Neural progenitor cell (in vitro differentiated cells): Measurements from ENCODE around the gene BTBD10. TPM values are rescaled to one million over a fixed set of nuclear protein-coding genes. Genes with fewer than 3 reads are reported as not detected.

Source experiments
- DNase-seq: peaks from one replicate; pipeline ENCODE4 v3.0.0-alpha.2; 2016; ENCODE audit warnings: low spot score
- H2AFZ ChIP-seq: fragments of 200-600 bp; sonication (generic); replicated peaks from 2 replicates; pipeline ENCODE4 v1.6.1; 2016; ENCODE audit warnings: antibody characterized with exemption
- H3F3A ChIP-seq: fragments of 200-600 bp; sonication (generic); 2 replicates; pipeline ENCODE4 v1.6.1; 2016; ENCODE audit warnings: antibody characterized with exemption, low read depth
- H3K27ac ChIP-seq: fragments of 200-600 bp; sonication (generic); 2 replicates; pipeline ENCODE4 v1.5.1; 2016; ENCODE audit warnings: mild to moderate bottlenecking
- H3K27me3 ChIP-seq: fragments of 200-600 bp; sonication (generic); 2 replicates; pipeline ENCODE4 v1.6.1; 2016; ENCODE audit warnings: mild to moderate bottlenecking, moderate library complexity
- H3K36me3 ChIP-seq: fragments of 200-600 bp; sonication (generic); 2 replicates; pipeline ENCODE4 v1.5.1; 2016
- H3K4me1 ChIP-seq: fragments of 200-600 bp; sonication (generic); 2 replicates; pipeline ENCODE4 v1.6.1; 2016; ENCODE audit warnings: mixed run types
- H3K4me2 ChIP-seq: fragments of 200-600 bp; sonication (generic); 2 replicates; pipeline ENCODE4 v1.6.1; 2016
- H3K4me3 ChIP-seq: fragments of 200-600 bp; sonication (generic); 2 replicates; pipeline ENCODE4 v1.5.1; 2016
- H3K79me2 ChIP-seq: fragments of 200-600 bp; sonication (generic); 2 replicates; pipeline ENCODE4 v1.6.1; 2016; ENCODE audit warnings: low read depth
- H3K9ac ChIP-seq: fragments of 200-600 bp; sonication (generic); 2 replicates; pipeline ENCODE4 v1.6.1; 2016
- H3K9me3 ChIP-seq: fragments of 200-600 bp; sonication (generic); 2 replicates; pipeline ENCODE4 v1.5.1; 2016; ENCODE audit warnings: low read depth
- H4K20me1 ChIP-seq: fragments of 200-600 bp; sonication (generic); 2 replicates; pipeline ENCODE4 v1.6.1; 2016; ENCODE audit warnings: low read depth
- H3K27ac Mint-ChIP-seq: 3 replicates; pipeline ENCODE4 v1.8.0; 2021; ENCODE audit warnings: mixed read lengths
- H3K27me3 Mint-ChIP-seq: 2 replicates; pipeline ENCODE4 v1.8.0; 2022; ENCODE audit warnings: low read depth, mild to moderate bottlenecking, inconsistent platforms, moderate library complexity, mixed read lengths; ENCODE audit not compliant: insufficient read depth
- H3K36me3 Mint-ChIP-seq: 3 replicates; pipeline ENCODE4 v1.8.0; 2021; ENCODE audit warnings: mixed read lengths
- H3K4me1 Mint-ChIP-seq: 3 replicates; pipeline ENCODE4 v1.8.0; 2021; ENCODE audit warnings: mixed read lengths
- H3K4me3 Mint-ChIP-seq: 3 replicates; pipeline ENCODE4 v1.8.0; 2021; ENCODE audit warnings: mild to moderate bottlenecking, moderate library complexity, mixed read lengths
- H3K9me3 Mint-ChIP-seq: 3 replicates; pipeline ENCODE4 v1.8.0; 2020; ENCODE audit warnings: mixed read lengths
- CTCF ChIP-seq: fragments of 200-600 bp; sonication (generic); IDR thresholded peaks from 2 replicates; pipeline ENCODE4 v1.5.1; 2017; ENCODE audit warnings: antibody characterized with exemption, mild to moderate bottlenecking
- EZH2 ChIP-seq: fragments of 200-600 bp; sonication (generic); IDR thresholded peaks from 2 replicates; pipeline ENCODE4 v1.6.1; 2017; ENCODE audit warnings: antibody characterized with exemption, mild to moderate bottlenecking, moderate library complexity
- EZH2phosphoT487 ChIP-seq: fragments of 200-600 bp; sonication (generic); IDR thresholded peaks from 2 replicates; pipeline ENCODE4 v1.6.1; 2017; ENCODE audit warnings: antibody characterized with exemption
- total RNA-seq: library from RNA; depleted of rRNA; stranded (reverse); fragments of >200 nt; gene quantifications from 2 replicates; pipeline ENCODE4 v1.2.3, GENCODE V29; 2015; ENCODE audit warnings: low replicate concordance

BTBD10 gene
- total RNA-seq, 1 donor from 2014 or later = 59.3 TPM

GRCh38 chr11:13343067-13343466, 120.0 kb downstream of the BTBD10 start:
- no peak overlapping the region for H3K27ac ChIP-seq
- no peaks in the 10 kb centered on the region for H4K20me1 ChIP-seq
- no peaks in the 10 kb centered on the region for H3K36me3 ChIP-seq
- no peaks in the 10 kb centered on the region for H3K36me3 Mint-ChIP-seq
- no peaks in the 10 kb centered on the region for H3K9me3 Mint-ChIP-seq
- no peaks in the 10 kb centered on the region for H3K27me3 ChIP-seq
- no peak for DNase-seq
- H3K4me1 ChIP-seq = no peaks in the 10 kb centered on the region
- no peak overlapping the region for H3K4me3 ChIP-seq
- no peak overlapping the region for H3K4me3 Mint-ChIP-seq
- no peak overlapping the region for H3K4me2 ChIP-seq
- no peaks in the 10 kb centered on the region for H3K9me3 ChIP-seq
- H3K27ac Mint-ChIP-seq = no peak overlapping the region
- no peak overlapping the region for H2AFZ ChIP-seq
- H3K79me2 ChIP-seq = no peaks in the 10 kb centered on the region
- peaks cover 6% of the 10 kb centered on the region for H3K27me3 Mint-ChIP-seq
- no peak overlapping the region for H3K9ac ChIP-seq
- H3K4me1 Mint-ChIP-seq = peaks cover 19% of the 10 kb centered on the region
- TF ChIP-seq CTCF (no peak), EZH2 (no peak), EZH2phosphoT487 (no peak)
- H3F3A ChIP-seq = no peaks in the 10 kb centered on the region

GRCh38 chr11:13341026-13341425, 122.0 kb downstream of the BTBD10 start:
- H3F3A ChIP-seq = no peaks in the 10 kb centered on the region
- no peak overlapping the region for H3K27ac ChIP-seq
- H3K9me3 ChIP-seq = no peaks in the 10 kb centered on the region
- TF ChIP-seq EZH2 (no peak), EZH2phosphoT487 (no peak), CTCF (no peak)
- no peak overlapping the region for H3K4me3 ChIP-seq
- no peaks in the 10 kb centered on the region for H3K36me3 ChIP-seq
- Mint-ChIP-seq H3K4me1 (peaks cover 15% of the 10 kb centered on the region), H3K27me3 (peaks cover 5% of the 10 kb centered on the region), H3K4me3 (no peak overlapping the region), H3K9me3 (no peaks in the 10 kb centered on the region), H3K27ac (no peak overlapping the region), H3K36me3 (no peaks in the 10 kb centered on the region)
- no peaks in the 10 kb centered on the region for H3K79me2 ChIP-seq
- no peaks in the 10 kb centered on the region for H4K20me1 ChIP-seq
- no peaks in the 10 kb centered on the region for H3K27me3 ChIP-seq
- no peak overlapping the region for H3K4me2 ChIP-seq
- no peak for DNase-seq
- no peak overlapping the region for H3K9ac ChIP-seq
- no peaks in the 10 kb centered on the region for H3K4me1 ChIP-seq
- H2AFZ ChIP-seq = no peak overlapping the region

GRCh38 chr11:13339195-13340153, 123.5 kb downstream of the BTBD10 start:
- Histone ChIP-seq H3K9ac (no peak overlapping the region), H3K4me3 (no peak overlapping the region), H3K4me2 (no peak overlapping the region), H2AFZ (no peak overlapping the region), H3K79me2 (no peaks in the 10 kb centered on the region), H3K27me3 (no peaks in the 10 kb centered on the region), H4K20me1 (no peaks in the 10 kb centered on the region), H3K4me1 (no peaks in the 10 kb centered on the region), H3F3A (no peaks in the 10 kb centered on the region), H3K9me3 (no peaks in the 10 kb centered on the region), H3K36me3 (no peaks in the 10 kb centered on the region), H3K27ac (no peak overlapping the region)
- H3K4me3 Mint-ChIP-seq = no peak overlapping the region
- peaks cover 15% of the 10 kb centered on the region for H3K4me1 Mint-ChIP-seq
- no peak for DNase-seq
- H3K9me3 Mint-ChIP-seq = no peaks in the 10 kb centered on the region
- peaks cover 5% of the 10 kb centered on the region for H3K27me3 Mint-ChIP-seq
- TF ChIP-seq EZH2phosphoT487 = no peak
- TF ChIP-seq EZH2 = no peak
- TF ChIP-seq CTCF = no peak
- H3K36me3 Mint-ChIP-seq = no peaks in the 10 kb centered on the region
- H3K27ac Mint-ChIP-seq = peak overlapping the region; percentile 67
